GM12878 (cell line): ENCODE results near the gene SCN4A. TPM values are rescaled to one million over a fixed set of nuclear protein-coding genes. Genes with fewer than 3 reads are reported as not detected.

Experiments used
- ASH2L ChIP-seq: fragments of 300-600, 200-600 bp; sonication (generic); IDR thresholded peaks from 2 replicates; pipeline ENCODE4 v1.6.1; 2017; ENCODE audit warnings: low read depth, mild to moderate bottlenecking, borderline replicate concordance
- ATF3 ChIP-seq: IDR thresholded peaks from 2 replicates; pipeline ENCODE4 v1.6.1; 2011; ENCODE audit warnings: low read depth, mild to moderate bottlenecking, low read length, moderate library complexity, borderline replicate concordance; ENCODE audit errors: extremely low read depth
- ATF7 ChIP-seq: fragments of 450-650 bp; IDR thresholded peaks from 2 replicates; pipeline ENCODE4 v1.6.1; 2016; ENCODE audit warnings: low read depth, mild to moderate bottlenecking
- BACH1 ChIP-seq: fragments of 450-650 bp; IDR thresholded peaks from 2 replicates; pipeline ENCODE4 v1.6.1; 2017; ENCODE audit warnings: mild to moderate bottlenecking, borderline replicate concordance
- BCL3 ChIP-seq: IDR thresholded peaks from 2 replicates; pipeline ENCODE4 v1.6.1; 2011; ENCODE audit warnings: borderline replicate concordance, low read depth, mild to moderate bottlenecking, moderate library complexity, low read length; ENCODE audit not compliant: insufficient read depth, poor library complexity, severe bottlenecking
- BHLHE40 ChIP-seq, 2 experiments: fragments of 450-650 bp in 1 of 2; IDR thresholded peaks; 2 replicates each; pipeline ENCODE4 v1.6.1; 2011 to 2017; ENCODE audit warnings: low read depth in 2 of 2, borderline replicate concordance in 1 of 2, improper control_type of control experiment in 1 of 2, low read length in 1 of 2, mild to moderate bottlenecking in 1 of 2
- CHD1 ChIP-seq: IDR thresholded peaks from 2 replicates; pipeline ENCODE4 v1.6.1; 2012; ENCODE audit warnings: low read depth, low read length, improper control_type of control experiment
- CREM ChIP-seq: IDR thresholded peaks from 2 replicates; pipeline ENCODE4 v1.6.1; 2014; ENCODE audit warnings: antibody characterized with exemption, low read depth
- HDGF ChIP-seq: fragments of 450-650 bp; IDR thresholded peaks from 2 replicates; pipeline ENCODE4 v1.6.1; 2016; ENCODE audit warnings: antibody characterized with exemption
- IRF3 ChIP-seq: fragments of 450-650 bp; IDR thresholded peaks from 2 replicates; pipeline ENCODE4 v1.6.1; 2014; ENCODE audit warnings: mild to moderate bottlenecking
- KDM1A ChIP-seq: fragments of 200-600 bp; sonication (generic); IDR thresholded peaks from 2 replicates; pipeline ENCODE4 v1.6.1; 2016; ENCODE audit warnings: borderline replicate concordance
- MEF2B ChIP-seq: fragments of 450-650 bp; IDR thresholded peaks from 2 replicates; pipeline ENCODE4 v1.6.1; 2018; ENCODE audit warnings: mild to moderate bottlenecking, moderate library complexity; ENCODE audit not compliant: partially characterized antibody, poor library complexity, severe bottlenecking
- NBN ChIP-seq: fragments of 450-650 bp; IDR thresholded peaks from 2 replicates; pipeline ENCODE4 v1.6.1; 2016
- NR2F1 ChIP-seq: fragments of 450-650 bp; conservative IDR thresholded peaks from 2 replicates; pipeline ENCODE4 v1.6.1; 2017; ENCODE audit warnings: mild to moderate bottlenecking
- PAX8 ChIP-seq: fragments of 450-650 bp; IDR thresholded peaks from 2 replicates; pipeline ENCODE4 v1.6.1; 2017; ENCODE audit warnings: mild to moderate bottlenecking, moderate library complexity
- RBBP5 ChIP-seq: fragments of 200-600 bp; sonication (generic); conservative IDR thresholded peaks from 2 replicates; pipeline ENCODE4 v1.6.1; 2016
- SIN3A ChIP-seq: IDR thresholded peaks from 2 replicates; pipeline ENCODE4 v1.6.1; 2012; ENCODE audit warnings: low read depth, low read length, improper control_type of control experiment
- SPI1 ChIP-seq: IDR thresholded peaks from 2 replicates; pipeline ENCODE4 v1.6.1; 2011; ENCODE audit warnings: low read depth, mild to moderate bottlenecking, low read length, moderate library complexity, borderline replicate concordance; ENCODE audit not compliant: insufficient read depth
- SREBF2 ChIP-seq: IDR thresholded peaks from 2 replicates; pipeline ENCODE4 v1.6.1; 2012; ENCODE audit warnings: mild to moderate bottlenecking, low read length
- SUZ12 ChIP-seq: fragments of 200-600 bp; sonication (generic); IDR thresholded peaks from one replicate; pipeline ENCODE4 v1.6.1; 2018; ENCODE audit warnings: antibody characterized with exemption, mild to moderate bottlenecking; ENCODE audit not compliant: unreplicated experiment
- TARDBP ChIP-seq: IDR thresholded peaks from 2 replicates; pipeline ENCODE4 v1.6.1; 2016; ENCODE audit warnings: borderline replicate concordance
- ZBTB40 ChIP-seq: fragments of 450-650 bp; IDR thresholded peaks from 2 replicates; pipeline ENCODE4 v1.6.1; 2016; ENCODE audit warnings: mild to moderate bottlenecking, moderate library complexity, borderline replicate concordance
- ZNF384 ChIP-seq: IDR thresholded peaks from 2 replicates; pipeline ENCODE4 v1.6.1; 2012; ENCODE audit warnings: low read depth, mild to moderate bottlenecking, low read length, improper control_type of control experiment, borderline replicate concordance
- ZSCAN29 ChIP-seq: fragments of 450-650 bp; IDR thresholded peaks from 2 replicates; pipeline ENCODE4 v1.6.1; 2017; ENCODE audit warnings: mild to moderate bottlenecking, moderate library complexity
- polyA plus RNA-seq, 11 experiments: library from polyadenylated mRNA; depleted of rRNA in 4 of 11; unstranded in 6 of 11; stranded (reverse) in 5 of 11; fragments of >200 nt; fragmentation: Nextera tagmentation in 4 of 11; fragmentation: Illumina TruSeq in 1 of 11; extraction: Ambion mirVana in 4 of 11; extraction: Trizol in 1 of 11; gene quantifications; 1 replicate in 1 of 11; 2 replicates in 10 of 11; pipeline versions ENCODE4 v1.2.1 to v1.2.3, GENCODE V29; 2011 to 2016; ENCODE audit warnings: inconsistent platforms in 2 of 11, missing spikeins in 2 of 11, low read depth in 1 of 11
- total RNA-seq, 4 experiments: library from RNA; depleted of rRNA in 3 of 4; stranded (reverse); fragments of >200 nt in 3 of 4; fragmentation: Illumina TruSeq in 1 of 4; extraction: Trizol in 1 of 4; gene quantifications; 2 replicates each; pipeline versions ENCODE4 v1.2.1 to v1.2.3, GENCODE V29; 2013 to 2021

Gene SCN4A
- total and polyA plus RNA-seq, 10 of the 15 experiments (the other 5 are each of a cell fraction or from before 2014, with no cell fraction given), result under 0.01 to 0.15 (median 0.07) TPM; not detected in 4

- TF ChIP-seq CHD1, result no peak
- no peak for TF ChIP-seq ATF3
- no peak for TF ChIP-seq SPI1
- TF ChIP-seq NR2F1, result 0 out of 2 replicates have a peak, but pooled peaks have one; percentile 32
- peak; percentile 39 for TF ChIP-seq MEF2B
- TF ChIP-seq KDM1A, result no peak
- 0 out of 2 replicates have a peak, but pooled peaks have one; percentile 40 for TF ChIP-seq HDGF
- TF ChIP-seq ATF7, result peak; percentile 41; the same call in 1 of the 2 replicates
- TF ChIP-seq BHLHE40 (IDR thresholded peaks at IDR 0.05; ENCODE audit: borderline replicate concordance in 1 of 2, low read depth in 2 of 2, low read length in 1 of 2), result peak; percentile 31 to 53; a peak in 1 of 4 replicates
- TF ChIP-seq NBN, result peak; percentile 82
- no peak for TF ChIP-seq ZBTB40
- peak; percentile 25 for TF ChIP-seq BCL3
- TF ChIP-seq SIN3A, result no peak
- no peak for TF ChIP-seq TARDBP
- no peak for TF ChIP-seq BACH1
- TF ChIP-seq ZSCAN29, result no peak
- no peak for TF ChIP-seq SREBF2
- TF ChIP-seq PAX8, result no peak
- TF ChIP-seq SUZ12, result no peak
- TF ChIP-seq ASH2L, result no peak
- TF ChIP-seq RBBP5, result no peak
- no peak for TF ChIP-seq IRF3
- TF ChIP-seq CREM, result no peak
- TF ChIP-seq ZNF384, result peak; percentile 20; the same call in 1 of the 2 replicates
- TF ChIP-seq, all 136 proteins: peak for 12
These were observed 6.0 kb downstream of the SCN4A start (continued) for GRCh38 chr17:63966646-63967264.
